Measurements from ENCODE around the gene RAB9B. TPM values are rescaled to one million over a fixed set of nuclear protein-coding genes. Genes with fewer than 3 reads are reported as not detected.
A peak's percentile ranks its signal among the peaks of the same experiment; 100 is the strongest.

Gene RAB9B
- total and polyA plus RNA-seq, 7 donors: under 0.01 to 18.8 (median 9.2) TPM

DNA sequence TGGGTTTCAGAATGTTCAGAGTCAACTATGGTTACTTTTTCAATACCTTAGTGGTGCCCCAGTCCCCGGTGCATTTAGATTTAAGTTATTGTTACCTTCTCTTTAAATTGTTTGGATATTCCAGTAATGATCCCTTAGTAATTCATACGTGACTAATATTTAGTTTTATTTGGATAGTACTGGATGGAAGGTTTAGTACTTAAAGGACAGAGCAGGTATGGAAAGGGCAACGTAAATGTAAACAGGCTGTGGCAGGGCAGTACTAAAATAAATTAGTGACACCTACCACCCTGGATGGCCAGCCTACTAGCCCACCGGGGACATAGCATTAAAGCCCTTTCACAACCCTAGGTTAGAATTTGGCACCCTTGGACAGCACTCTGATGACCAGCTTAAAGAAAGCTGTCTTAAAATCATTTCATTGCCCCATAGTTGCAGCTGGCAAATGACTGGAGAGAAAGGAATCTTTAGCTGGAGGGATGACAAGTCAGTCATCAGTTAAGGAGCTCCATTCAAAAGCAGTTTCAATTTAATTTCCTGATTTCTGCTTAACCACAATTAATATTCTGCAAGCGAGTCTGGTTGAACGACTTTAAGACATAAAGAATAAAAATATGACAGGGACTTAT, 39.0 kb downstream of the RAB9B start:
- intact Hi-C loops (cut with DNase I): no loop called here
- H3K9me3 ChIP-seq: no peaks in the 10 kb centered on the region
- no peak for TF ChIP-seq EP300 (IDR thresholded peaks at IDR 0.05)

GRCh38 chrX:103791826-103792485, 40.1 kb downstream of the RAB9B start:
- intact Hi-C loops (cut with DNase I): no loop called here
- WGBS, 2 donors: 79 to 80% methylated on average over 2 of the region's 2 CpGs
- Histone ChIP-seq H3K9me3 (no peaks in the 10 kb centered on the region), H3K27me3 (no peaks in the 10 kb centered on the region), H3K36me3 (no peaks in the 10 kb centered on the region), H3K4me1 (no peaks in the 10 kb centered on the region), H3K27ac (no peak overlapping the region), H3K4me3 (no peak overlapping the region)
- no peak for DNase-seq
- no peak for TF ChIP-seq POLR2AphosphoS5 (IDR thresholded peaks at IDR 0.05)
- TF ChIP-seq POLR2A (IDR thresholded peaks at IDR 0.05): no peak
- no peak for TF ChIP-seq CTCF (IDR thresholded peaks at IDR 0.05)
- no peak for TF ChIP-seq EP300 (IDR thresholded peaks at IDR 0.05)

More for the DNA sequence above, 39.0 kb downstream of the RAB9B start:
- WGBS, 2 donors: 80% methylated on average over 6 of the region's 6 CpGs
- H3K27ac ChIP-seq: no peak overlapping the region
- no peak for DNase-seq
- no peaks in the 10 kb centered on the region for H3K36me3 ChIP-seq
- H3K27me3 ChIP-seq: no peaks in the 10 kb centered on the region
- no peaks in the 10 kb centered on the region for H3K4me1 ChIP-seq
- no peak overlapping the region for H3K4me3 ChIP-seq

DNA sequence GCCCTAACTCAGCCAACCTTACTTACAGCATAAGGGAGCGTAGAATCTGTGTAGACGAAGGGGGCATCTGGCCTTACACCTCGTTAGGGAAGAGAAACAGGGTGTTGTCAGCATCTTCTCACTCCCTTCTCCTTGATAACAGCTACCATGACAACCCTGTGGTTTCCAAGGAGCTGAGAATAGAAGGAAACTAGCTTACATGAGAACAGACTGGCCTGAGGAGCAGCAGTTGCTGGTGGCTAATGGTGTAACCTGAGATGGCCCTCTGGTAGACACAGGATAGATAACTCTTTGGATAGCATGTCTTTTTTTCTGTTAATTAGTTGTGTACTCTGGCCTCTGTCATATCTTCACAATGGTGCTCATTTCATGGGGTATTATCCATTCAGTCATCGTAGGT, 40.8 kb downstream of the RAB9B start:
- no peak overlapping the region for H3K4me3 ChIP-seq
- H3K27ac ChIP-seq: no peak overlapping the region
- no peak for DNase-seq
- H3K9me3 ChIP-seq: no peaks in the 10 kb centered on the region
- intact Hi-C loops (cut with DNase I): no loop called here
- 83 to 85% methylated on average over 4 of the region's 4 CpGs for WGBS, 2 donors
- H3K36me3 ChIP-seq: no peaks in the 10 kb centered on the region
- no peaks in the 10 kb centered on the region for H3K27me3 ChIP-seq
- no peaks in the 10 kb centered on the region for H3K4me1 ChIP-seq
- TF ChIP-seq POLR2A (IDR thresholded peaks at IDR 0.05) (no peak), CTCF (IDR thresholded peaks at IDR 0.05) (no peak), EP300 (IDR thresholded peaks at IDR 0.05) (no peak), POLR2AphosphoS5 (IDR thresholded peaks at IDR 0.05) (no peak)

- no peaks in the 10 kb centered on the region for H3K9me3 ChIP-seq
- H3K36me3 ChIP-seq: no peaks in the 10 kb centered on the region
- intact Hi-C loops (cut with DNase I): no loop called here
- H3K27ac ChIP-seq: no peak overlapping the region
- no peak for DNase-seq
- no peaks in the 10 kb centered on the region for H3K27me3 ChIP-seq
- no peak for TF ChIP-seq EP300 (IDR thresholded peaks at IDR 0.05)
- no peak for TF ChIP-seq CTCF (IDR thresholded peaks at IDR 0.05)
- H3K4me1 ChIP-seq: no peaks in the 10 kb centered on the region
- no peak overlapping the region for H3K4me3 ChIP-seq
These were observed 43.1 kb downstream of the RAB9B start for GRCh38 chrX:103789004-103789403.

DNA sequence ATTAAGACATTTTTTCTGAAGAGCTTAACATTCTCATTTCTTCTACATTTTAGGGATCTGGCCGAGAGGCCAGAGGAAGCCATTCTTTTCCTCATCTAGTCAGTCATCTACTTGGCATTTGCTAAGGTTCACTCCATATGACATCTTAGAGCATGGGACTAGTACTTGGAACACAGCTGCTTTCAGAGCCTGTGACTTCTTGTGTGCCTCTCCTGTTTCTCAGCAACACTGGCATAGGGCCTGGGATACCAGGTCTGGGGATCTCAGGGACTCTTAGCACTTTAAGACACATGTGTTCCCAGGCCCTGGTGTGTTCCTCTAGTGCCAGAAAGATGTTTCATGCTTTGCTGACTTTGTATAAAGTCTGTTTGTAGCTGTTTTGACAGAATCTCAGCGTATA, 48.1 kb downstream of the RAB9B start:
- Histone ChIP-seq H3K27ac (peak overlapping the region in 2 of 4 donors; percentile 20 to 37), H3K36me3 (no peaks in the 10 kb centered on the region), H3K9me3 (no peaks in the 10 kb centered on the region), H3K4me1 (peaks cover 0 to 7% (median 3%) of the 10 kb centered on the region in 4 donors), H3K27me3 (no peaks in the 10 kb centered on the region), H3K4me3 (no peak overlapping the region)
- 85 to 89% methylated on average over 2 of the region's 2 CpGs for WGBS, 2 donors
- intact Hi-C loops (cut with DNase I): no loop called here
- TF ChIP-seq POLR2A (IDR thresholded peaks at IDR 0.05) (no peak), POLR2AphosphoS5 (IDR thresholded peaks at IDR 0.05) (peak in 1 of 4 donors; percentile 46)
- no peak for DNase-seq

Measured in sigmoid colon (tissue), 7 donors.